ENCODE data around the gene NELFA.

The NELFA gene

GRCh38 chr4:1945912-1946311, 62.9 kb downstream of the NELFA start:
- H3K27ac ChIP-seq, result no peak overlapping the region
- TF ChIP-seq ZFX (IDR thresholded peaks at IDR 0.05; ENCODE audit: borderline replicate concordance) (no peak), CTCF (IDR thresholded peaks at IDR 0.05) (no peak)

GRCh38 chr4:1945124-1945895, 63.5 kb downstream of the NELFA start:
- TF ChIP-seq ZFX (IDR thresholded peaks at IDR 0.05; ENCODE audit: borderline replicate concordance) (no peak), CTCF (IDR thresholded peaks at IDR 0.05) (no peak)
- H3K27ac ChIP-seq, result no peak overlapping the region

- H3K27ac ChIP-seq, result no peak overlapping the region
- no peak for TF ChIP-seq CTCF (IDR thresholded peaks at IDR 0.05)
- no peak for TF ChIP-seq ZFX (IDR thresholded peaks at IDR 0.05; ENCODE audit: borderline replicate concordance)
These were observed 64.8 kb downstream of the NELFA start for GRCh38 chr4:1943928-1944327.

- H3K27ac ChIP-seq, result peak overlapping the region; percentile 65
These were observed 68.2 kb downstream of the NELFA start for GRCh38 chr4:1940566-1940965.

GRCh38 chr4:1939664-1940509, 68.9 kb downstream of the NELFA start:
- H3K27ac ChIP-seq, result peak overlapping the region; percentile 65
- TF ChIP-seq CTCF (IDR thresholded peaks at IDR 0.05) (no peak), ZFX (IDR thresholded peaks at IDR 0.05; ENCODE audit: borderline replicate concordance) (no peak)

More at GRCh38 chr4:1940566-1940965, 68.2 kb downstream of the NELFA start:
- TF ChIP-seq CTCF (IDR thresholded peaks at IDR 0.05) (no peak), ZFX (IDR thresholded peaks at IDR 0.05; ENCODE audit: borderline replicate concordance) (no peak)

GRCh38 chr4:1938027-1938426, 70.7 kb downstream of the NELFA start:
- no peak overlapping the region for H3K27ac ChIP-seq
- TF ChIP-seq ZFX (IDR thresholded peaks at IDR 0.05; ENCODE audit: borderline replicate concordance) (no peak), CTCF (IDR thresholded peaks at IDR 0.05) (no peak)

- no peak overlapping the region for H3K27ac ChIP-seq
- TF ChIP-seq ZFX (IDR thresholded peaks at IDR 0.05; ENCODE audit: borderline replicate concordance) (no peak), CTCF (IDR thresholded peaks at IDR 0.05) (no peak)
These were observed 71.2 kb downstream of the NELFA start for GRCh38 chr4:1937550-1937949.

Measured in 22Rv1 (cell line).